ENCODE data around the gene MAP9.

Gene MAP9

GRCh38 chr4:155307731-155308277 lies 69.0 kb downstream of the MAP9 start:
- no peak for DNase-seq (ENCODE audit: low read depth)
- H3K4me3 ChIP-seq (ENCODE audit: control insufficient read depth, low read depth, low read length) = no peak overlapping the region
- no peak for TF ChIP-seq CTCF (conservative IDR thresholded peaks at IDR 0.05; ENCODE audit: control insufficient read depth, insufficient read depth, low read depth, low read length)

GRCh38 chr4:155305619-155306018 lies 71.1 kb downstream of the MAP9 start:
- no peak for DNase-seq (ENCODE audit: low read depth)
- H3K4me3 ChIP-seq (ENCODE audit: control insufficient read depth, low read depth, low read length) = no peak overlapping the region
- no peak for TF ChIP-seq CTCF (conservative IDR thresholded peaks at IDR 0.05; ENCODE audit: control insufficient read depth, insufficient read depth, low read depth, low read length)

- no peak overlapping the region for H3K4me3 ChIP-seq (ENCODE audit: control insufficient read depth, low read depth, low read length)
- no peak for DNase-seq (ENCODE audit: low read depth)
- TF ChIP-seq CTCF (conservative IDR thresholded peaks at IDR 0.05; ENCODE audit: control insufficient read depth, insufficient read depth, low read depth, low read length) = no peak
These were observed 72.4 kb downstream of the MAP9 start for GRCh38 chr4:155304375-155304774.

GRCh38 chr4:155299103-155299502 lies 77.7 kb downstream of the MAP9 start:
- no peak for DNase-seq (ENCODE audit: low read depth)
- no peak overlapping the region for H3K4me3 ChIP-seq (ENCODE audit: control insufficient read depth, low read depth, low read length)
- no peak for TF ChIP-seq CTCF (conservative IDR thresholded peaks at IDR 0.05; ENCODE audit: control insufficient read depth, insufficient read depth, low read depth, low read length)

Measured in fibroblast of mammary gland (primary cell).